CD14-positive monocyte (primary cell): Measurements from ENCODE around the gene SNX32. TPM values are rescaled to one million over a fixed set of nuclear protein-coding genes. Genes with fewer than 3 reads are reported as not detected.

Source experiments
- DNase-seq, 3 donors: peaks; one replicate each; pipeline ENCODE4 v3.0.0-alpha.2; 2011 to 2022
- H2AFZ ChIP-seq: 2 replicates; pipeline ENCODE4 v1.6.0; 2012; ENCODE audit warnings: mild to moderate bottlenecking, low read depth, low read length, inconsistent platforms; ENCODE audit not compliant: insufficient read depth, poor library complexity, severe bottlenecking
- H3K27ac ChIP-seq, 2 donors: 1 replicate in 1 of 2; 2 replicates in 1 of 2; pipeline ENCODE4 v1.5.1; 2012 to 2013; ENCODE audit warnings: low read length in 2 of 2, control low read depth in 1 of 2, inconsistent platforms in 1 of 2, low read depth in 1 of 2, mild to moderate bottlenecking in 1 of 2
- H3K27me3 ChIP-seq, 2 donors: one replicate each; pipeline versions ENCODE4 v1.6.0 to v1.6.1; 2011 to 2013; ENCODE audit warnings: low read length in 2 of 2; ENCODE audit not compliant: control insufficient read depth in 2 of 2, insufficient read depth in 2 of 2
- H3K36me3 ChIP-seq, 2 donors: replicated peaks in 1 of 2; 1 replicate in 1 of 2; 2 replicates in 1 of 2; pipeline versions ENCODE4 v1.5.1 to v1.6.1; 2012 to 2013; ENCODE audit warnings: low read length in 2 of 2, control low read depth in 1 of 2, inconsistent platforms in 1 of 2, mild to moderate bottlenecking in 1 of 2; ENCODE audit not compliant: insufficient read depth in 2 of 2, control insufficient read depth in 1 of 2
- H3K4me1 ChIP-seq, 2 donors: 1 replicate in 1 of 2; 2 replicates in 1 of 2; pipeline versions ENCODE4 v1.5.1 to v1.6.1; 2012 to 2013; ENCODE audit warnings: low read length in 2 of 2, control low read depth in 1 of 2, inconsistent platforms in 1 of 2, mild to moderate bottlenecking in 1 of 2, moderate library complexity in 1 of 2; ENCODE audit not compliant: insufficient read depth in 2 of 2, control insufficient read depth in 1 of 2
- H3K4me2 ChIP-seq: replicated peaks from 2 replicates; pipeline ENCODE3; 2012; ENCODE audit warnings: low read length, moderate library complexity, mild to moderate bottlenecking; ENCODE audit not compliant: poor library complexity, severe bottlenecking; ENCODE audit errors: extremely low read depth
- H3K4me3 ChIP-seq, 3 experiments: fragments of 200-600 bp in 1 of 3; sonication (generic) in 1 of 3; replicated peaks in 1 of 3; 1 replicate in 2 of 3; 2 replicates in 1 of 3; pipeline ENCODE4 v1.5.1; 2011 to 2013; ENCODE audit warnings: low read length in 3 of 3, mild to moderate bottlenecking in 3 of 3, control low read depth in 2 of 3, low read depth in 2 of 3, inconsistent platforms in 1 of 3, moderate library complexity in 1 of 3
- H3K79me2 ChIP-seq: 2 replicates; pipeline ENCODE4 v1.6.0; 2012; ENCODE audit warnings: mild to moderate bottlenecking, control low read depth, inconsistent platforms, low read length, moderate library complexity; ENCODE audit not compliant: insufficient read depth
- H3K9ac ChIP-seq: 2 replicates; pipeline ENCODE4 v1.6.0; 2017; ENCODE audit warnings: low read length, mild to moderate bottlenecking; ENCODE audit not compliant: insufficient read depth, poor library complexity, severe bottlenecking
- H3K9me3 ChIP-seq, 2 donors: replicated peaks in 1 of 2; 1 replicate in 1 of 2; 2 replicates in 1 of 2; pipeline versions ENCODE4 v1.5.1 to v1.6.1; 2012 to 2013; ENCODE audit warnings: low read length in 2 of 2, control low read depth in 1 of 2; ENCODE audit not compliant: control insufficient read depth in 1 of 2, insufficient read depth in 1 of 2
- H4K20me1 ChIP-seq: 2 replicates; pipeline ENCODE4 v1.6.0; 2012; ENCODE audit warnings: mild to moderate bottlenecking, low read length, control low read depth, moderate library complexity; ENCODE audit not compliant: insufficient read depth
- H3K27ac Mint-ChIP-seq, 7 donors: one replicate each; pipeline ENCODE4 v1.8.0; 2020; ENCODE audit warnings: mild to moderate bottlenecking in 7 of 7, mixed read lengths in 7 of 7, moderate library complexity in 6 of 7, inconsistent platforms in 2 of 7
- H3K27me3 Mint-ChIP-seq, 3 donors: one replicate each; pipeline ENCODE4 v1.8.0; 2021 to 2022; ENCODE audit warnings: low read depth in 3 of 3, mild to moderate bottlenecking in 3 of 3, mixed read lengths in 3 of 3, moderate library complexity in 3 of 3, inconsistent platforms in 1 of 3
- H3K36me3 Mint-ChIP-seq, 2 donors: one replicate each; pipeline ENCODE4 v1.8.0; 2020; ENCODE audit warnings: mixed read lengths in 2 of 2, inconsistent platforms in 1 of 2, mild to moderate bottlenecking in 1 of 2
- H3K4me1 Mint-ChIP-seq: one replicate; pipeline ENCODE4 v1.8.0; 2020; ENCODE audit warnings: mild to moderate bottlenecking, mixed read lengths
- H3K4me3 Mint-ChIP-seq, 2 donors: one replicate each; pipeline ENCODE4 v1.8.0; 2020; ENCODE audit warnings: mild to moderate bottlenecking in 2 of 2, mixed read lengths in 2 of 2, moderate library complexity in 1 of 2
- H3K9me3 Mint-ChIP-seq, 7 donors: one replicate each; pipeline ENCODE4 v1.8.0; 2020 to 2022; ENCODE audit warnings: mixed read lengths in 7 of 7, mild to moderate bottlenecking in 6 of 7, moderate library complexity in 6 of 7, inconsistent platforms in 2 of 7
- WGBS: methylation state at CpG from one replicate; pipeline ENCODE4 v1.1.5; 2013; ENCODE audit warnings: missing lambda C conversion rate; ENCODE audit not compliant: insufficient coverage; 5-methylcytosine and 5-hydroxymethylcytosine counted together
- intact Hi-C, 2 donors: fragments of 100-400 bp; cut with micrococcal nuclease; formaldehyde crosslinking; loops; one replicate each; pipeline versions ENCODE4 v1.15.0 to v1.15.1; 2023
- polyA plus RNA-seq, 3 donors: library from polyadenylated mRNA; depleted of rRNA in 1 of 3; unstranded in 2 of 3; stranded (reverse) in 1 of 3; fragments of 300-500 nt in 2 of 3; fragments of >200 nt in 1 of 3; fragmentation: Illumina TruSeq in 2 of 3; gene quantifications; 1 replicate in 2 of 3; 2 replicates in 1 of 3; pipeline ENCODE4 v1.2.3, GENCODE V29; 2012 to 2021
- TF ChIP-seq, protein P1 (sequence below): fragments of 200-600 bp; IDR thresholded peaks from one replicate; pipeline ENCODE4 v1.8.0; 2022; ENCODE audit warnings: antibody characterized with exemption, mild to moderate bottlenecking

The SNX32 gene
- polyA plus RNA-seq, 3 donors = 0.07 to 0.40 (median 0.12) TPM

DNA sequence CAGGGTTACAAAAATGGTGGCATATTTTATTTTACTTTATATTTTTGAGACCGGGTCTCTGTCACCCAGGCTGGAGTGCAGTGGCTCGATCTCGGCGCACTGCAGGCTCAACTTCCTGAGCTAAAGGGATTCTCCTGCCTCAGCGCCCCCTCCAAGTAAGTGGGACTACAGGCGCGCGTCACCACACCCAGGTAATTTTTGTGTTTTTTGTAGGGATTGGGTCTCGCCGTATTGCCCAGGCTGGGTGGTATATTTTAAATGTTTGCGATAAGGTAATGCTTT lies 67.1 kb downstream of the SNX32 start:
- peaks cover 0 to 5% (median 4%) of the 10 kb centered on the region in 3 donors for H3K27me3 Mint-ChIP-seq
- H3K9me3 Mint-ChIP-seq = no peaks in the 10 kb centered on the region
- Histone ChIP-seq H3K9me3 (no peaks in the 10 kb centered on the region), H3K4me2 (peak overlapping the region; percentile 96), H2AFZ (peak overlapping the region; percentile 63), H3K36me3 (peaks cover 0 to 5% of the 10 kb centered on the region in 2 donors), H3K27ac (peak overlapping the region; percentile 1 to 59), H3K4me1 (peaks cover 22 to 28% of the 10 kb centered on the region in 2 donors), H3K4me3 (peak overlapping the region in 1 of 3 experiments; percentile 92), H3K79me2 (peaks cover 4% of the 10 kb centered on the region), H3K9ac (peak overlapping the region; percentile 86), H4K20me1 (peaks cover 5% of the 10 kb centered on the region), H3K27me3 (no peaks in the 10 kb centered on the region)
- TF ChIP-seq, protein P1, sequence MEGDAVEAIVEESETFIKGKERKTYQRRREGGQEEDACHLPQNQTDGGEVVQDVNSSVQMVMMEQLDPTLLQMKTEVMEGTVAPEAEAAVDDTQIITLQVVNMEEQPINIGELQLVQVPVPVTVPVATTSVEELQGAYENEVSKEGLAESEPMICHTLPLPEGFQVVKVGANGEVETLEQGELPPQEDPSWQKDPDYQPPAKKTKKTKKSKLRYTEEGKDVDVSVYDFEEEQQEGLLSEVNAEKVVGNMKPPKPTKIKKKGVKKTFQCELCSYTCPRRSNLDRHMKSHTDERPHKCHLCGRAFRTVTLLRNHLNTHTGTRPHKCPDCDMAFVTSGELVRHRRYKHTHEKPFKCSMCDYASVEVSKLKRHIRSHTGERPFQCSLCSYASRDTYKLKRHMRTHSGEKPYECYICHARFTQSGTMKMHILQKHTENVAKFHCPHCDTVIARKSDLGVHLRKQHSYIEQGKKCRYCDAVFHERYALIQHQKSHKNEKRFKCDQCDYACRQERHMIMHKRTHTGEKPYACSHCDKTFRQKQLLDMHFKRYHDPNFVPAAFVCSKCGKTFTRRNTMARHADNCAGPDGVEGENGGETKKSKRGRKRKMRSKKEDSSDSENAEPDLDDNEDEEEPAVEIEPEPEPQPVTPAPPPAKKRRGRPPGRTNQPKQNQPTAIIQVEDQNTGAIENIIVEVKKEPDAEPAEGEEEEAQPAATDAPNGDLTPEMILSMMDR = no peak
- H3K36me3 Mint-ChIP-seq = peaks cover 6 to 9% of the 10 kb centered on the region in 2 donors
- H3K27ac Mint-ChIP-seq = peak overlapping the region; percentile 81 to 92 (median 88)
- peak overlapping the region; percentile 59 to 72 for H3K4me3 Mint-ChIP-seq
- 90% methylated on average over 2 of the region's 11 CpGs for WGBS
- DNase-seq = no peak
- intact Hi-C loops = loop anchor here in 1 of 2 donors (1.0 to 2.0 kb wide), 2 partner anchors 11 to 18 kb away; partner anchors contain the start of genes C11orf68, CCDC85B and DRAP1
- H3K4me1 Mint-ChIP-seq = peaks cover 16% of the 10 kb centered on the region

DNA sequence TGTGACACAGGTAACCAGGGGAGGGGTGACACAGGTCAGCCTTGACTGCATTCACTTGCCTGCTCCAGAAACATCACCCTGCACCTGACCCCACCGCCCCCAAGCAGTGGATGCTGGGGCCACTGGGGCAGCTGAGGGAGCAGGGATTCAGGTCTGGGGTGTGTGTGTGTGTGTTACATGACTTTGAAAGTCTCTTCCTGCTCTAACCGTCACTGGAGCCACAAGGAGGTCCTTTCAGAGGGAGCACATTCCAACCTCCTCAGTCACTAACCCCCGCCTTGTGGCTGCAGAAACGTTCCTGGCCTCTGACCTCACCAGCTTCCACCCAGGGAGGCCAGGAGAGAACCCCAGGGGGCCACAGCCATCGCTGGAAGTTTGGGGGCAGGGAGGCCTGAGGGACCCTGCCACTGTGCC lies 69.3 kb downstream of the SNX32 start:
- 4% methylated on average over 4 of the region's 5 CpGs for WGBS
- Histone ChIP-seq H2AFZ (no peak overlapping the region), H3K9ac (no peak overlapping the region), H3K27me3 (no peaks in the 10 kb centered on the region), H3K4me2 (no peak overlapping the region), H4K20me1 (peaks cover 5% of the 10 kb centered on the region), H3K36me3 (no peaks in the 10 kb centered on the region), H3K4me3 (no peak overlapping the region), H3K27ac (no peak overlapping the region), H3K4me1 (peaks cover 22 to 28% of the 10 kb centered on the region in 2 donors), H3K79me2 (peaks cover 3% of the 10 kb centered on the region), H3K9me3 (no peaks in the 10 kb centered on the region)
- intact Hi-C loops = no loop called here
- Mint-ChIP-seq H3K27me3 (peaks cover 0 to 10% (median 4%) of the 10 kb centered on the region in 3 donors), H3K36me3 (no peaks in the 10 kb centered on the region), H3K4me3 (no peak overlapping the region), H3K4me1 (peaks cover 16% of the 10 kb centered on the region), H3K9me3 (no peaks in the 10 kb centered on the region), H3K27ac (no peak overlapping the region)
- DNase-seq = no peak
- TF ChIP-seq, protein P1 = no peak

Other genes with a start within 250 kb of the SNX32 start
- 1 to 10 TPM in 1 of 3 donors, not detected in 2; 4.3 TPM for gene KCNK7, start 238.2 kb upstream of the SNX32 start, polyA plus RNA-seq
- gene MAP3K11, start 219.7 kb upstream of the SNX32 start, polyA plus RNA-seq = 100 to 1,000 TPM in 1 of 3 donors, 10 to 100 TPM in 2; 20.8 to 116 (median 32.0) TPM
- 10 to 100 TPM in 1 of 3 donors, 1 to 10 TPM in 1, under 1 TPM in 1; 0.58 to 36.4 (median 1.7) TPM for gene PCNX3, start 218.2 kb upstream of the SNX32 start, polyA plus RNA-seq
- gene SIPA1, start 195.9 kb upstream of the SNX32 start, polyA plus RNA-seq = 100 to 1,000 TPM in 1 of 3 donors, 10 to 100 TPM in 2; 83.4 to 110 (median 86.5) TPM
- gene RELA, start 171.0 kb upstream of the SNX32 start, polyA plus RNA-seq = 10 to 100 TPM; 21.3 to 67.9 (median 30.9) TPM
- gene KAT5, start 121.7 kb upstream of the SNX32 start, polyA plus RNA-seq = 10 to 100 TPM; 32.5 to 48.7 (median 33.1) TPM
- gene RNASEH2C, start 113.2 kb upstream of the SNX32 start, polyA plus RNA-seq = 100 to 1,000 TPM in 1 of 3 donors, 10 to 100 TPM in 2; 33.3 to 131 (median 95.2) TPM
- 10 to 100 TPM; 33.7 to 46.4 (median 35.1) TPM for gene AP5B1, start 53.0 kb upstream of the SNX32 start, polyA plus RNA-seq
- gene OVOL1, start 46.9 kb upstream of the SNX32 start, polyA plus RNA-seq = under 1 TPM in 1 of 3 donors, not detected in 2; 0.08 TPM
- gene CFL1, start 24.2 kb downstream of the SNX32 start, polyA plus RNA-seq = 1,000 to 10,000 TPM; 1,281 to 2,233 (median 1,889) TPM
- 10 to 100 TPM; 15.0 to 87.5 (median 16.4) TPM for gene MUS81, start 26.5 kb downstream of the SNX32 start, polyA plus RNA-seq
- gene EFEMP2, start 38.8 kb downstream of the SNX32 start, polyA plus RNA-seq = 10 to 100 TPM in 1 of 3 donors, under 1 TPM in 1, not detected in 1; 0.44 to 14.7 TPM
- gene CTSW, start 45.9 kb downstream of the SNX32 start, polyA plus RNA-seq = 1 to 10 TPM in 1 of 3 donors, under 1 TPM in 2; 0.71 to 1.3 (median 0.78) TPM
- gene FIBP, start 54.5 kb downstream of the SNX32 start, polyA plus RNA-seq = 100 to 1,000 TPM in 2 of 3 donors, 10 to 100 TPM in 1; 79.1 to 109 (median 101) TPM
- 10 to 100 TPM; 20.8 to 35.2 (median 24.4) TPM for gene CCDC85B, start 56.7 kb downstream of the SNX32 start, polyA plus RNA-seq
- 10 to 100 TPM in 1 of 3 donors, 1 to 10 TPM in 2; 2.5 to 28.2 (median 2.5) TPM for gene FOSL1, start 66.4 kb downstream of the SNX32 start, polyA plus RNA-seq
- gene C11orf68, start 85.1 kb downstream of the SNX32 start, polyA plus RNA-seq = 10 to 100 TPM; 21.8 to 31.5 (median 22.8) TPM
- gene DRAP1, start 85.5 kb downstream of the SNX32 start, polyA plus RNA-seq = 10 to 100 TPM; 68.3 to 97.2 (median 72.1) TPM
- under 1 TPM in 2 of 3 donors, not detected in 1; 0.67 to 0.71 TPM for gene TSGA10IP, start 111.5 kb downstream of the SNX32 start, polyA plus RNA-seq
- 10 to 100 TPM in 2 of 3 donors, 1 to 10 TPM in 1; 8.9 to 52.8 (median 16.1) TPM for gene SART1, start 127.8 kb downstream of the SNX32 start, polyA plus RNA-seq
- 10 to 100 TPM; 16.4 to 23.1 (median 18.2) TPM for gene EIF1AD, start 168.2 kb downstream of the SNX32 start, polyA plus RNA-seq
- 100 to 1,000 TPM in 2 of 3 donors, 10 to 100 TPM in 1; 79.9 to 175 (median 142) TPM for gene BANF1, start 168.5 kb downstream of the SNX32 start, polyA plus RNA-seq
- under 1 TPM in 1 of 3 donors, not detected in 2; 0.41 TPM for gene CST6, start 178.0 kb downstream of the SNX32 start, polyA plus RNA-seq
- gene CATSPER1, start 192.5 kb downstream of the SNX32 start, polyA plus RNA-seq = 10 to 100 TPM; 15.4 to 24.1 (median 22.0) TPM
- gene GAL3ST3, start 215.2 kb downstream of the SNX32 start, polyA plus RNA-seq = not detected
- gene SF3B2, start 218.4 kb downstream of the SNX32 start, polyA plus RNA-seq = 100 to 1,000 TPM in 1 of 3 donors, 10 to 100 TPM in 2; 32.1 to 107 (median 52.6) TPM
- 10 to 100 TPM in 2 of 3 donors, 1 to 10 TPM in 1; 8.1 to 36.8 (median 12.4) TPM for gene PACS1, start 236.3 kb downstream of the SNX32 start, polyA plus RNA-seq